Thoracic aorta (tissue), 2 donors: ENCODE data around the gene NKX6-2. TPM values are rescaled to one million over a fixed set of nuclear protein-coding genes. Genes with fewer than 3 reads are reported as not detected.

Experiments
- ATAC-seq: fragments of 150-250 bp; one replicate; pipeline ENCODE4 v1.8.0; 2017; ENCODE audit warnings: low read depth; ENCODE audit not compliant: insufficient number of reproducible peaks, low FRiP score
- DNase-seq: peaks from one replicate; pipeline ENCODE4 v3.0.0-alpha.2; 2020; ENCODE audit warnings: low spot score
- H3K27ac ChIP-seq, 2 donors: fragments of 200-600 bp; sonication (generic); 1 replicate in 1 of 2; 2 replicates in 1 of 2; pipeline ENCODE4 v1.5.1; 2016; ENCODE audit warnings: mild to moderate bottlenecking in 2 of 2, moderate library complexity in 2 of 2
- H3K27me3 ChIP-seq: fragments of 200-600 bp; sonication (generic); replicated peaks from 2 replicates; pipeline ENCODE4 v1.6.0; 2016; ENCODE audit warnings: mild to moderate bottlenecking; ENCODE audit not compliant: insufficient read depth
- H3K36me3 ChIP-seq: fragments of 200-600 bp; sonication (generic); one replicate; pipeline ENCODE4 v1.5.1; 2016
- H3K4me1 ChIP-seq, 2 donors: fragments of 200-600 bp; sonication (generic); 1 replicate in 1 of 2; 2 replicates in 1 of 2; pipeline versions ENCODE4 v1.5.1 to v1.6.0; 2016; ENCODE audit warnings: low read depth in 2 of 2, mild to moderate bottlenecking in 1 of 2; ENCODE audit not compliant: control insufficient read depth in 1 of 2
- H3K4me3 ChIP-seq: fragments of 200-600 bp; sonication (generic); 2 replicates; pipeline ENCODE4 v1.5.1; 2016; ENCODE audit warnings: mild to moderate bottlenecking
- H3K9me3 ChIP-seq: fragments of 200-600 bp; sonication (generic); 2 replicates; pipeline ENCODE4 v1.5.1; 2016
- CTCF ChIP-seq: fragments of 200-600 bp; sonication (generic); IDR thresholded peaks from one replicate; pipeline ENCODE4 v1.5.1; 2019; ENCODE audit warnings: antibody characterized with exemption
- total RNA-seq, 2 donors: library from RNA; depleted of rRNA; stranded (reverse); fragments of >200 nt; gene quantifications; one replicate each; pipeline versions ENCODE4 v1.1.0 to v1.2.3, GENCODE V29; 2016

Gene NKX6-2
- total RNA-seq, 2 donors from 2014 or later: 19.8 TPM; not detected in 1

- H3K36me3 ChIP-seq: no peaks in the 10 kb centered on the region
- TF ChIP-seq CTCF: no peak
- no peaks in the 10 kb centered on the region for H3K4me1 ChIP-seq
- DNase-seq (no peak), ATAC-seq (no peak)
- H3K9me3 ChIP-seq: no peaks in the 10 kb centered on the region
- no peak overlapping the region for H3K4me3 ChIP-seq
- no peak overlapping the region for H3K27ac ChIP-seq
- H3K27me3 ChIP-seq: no peaks in the 10 kb centered on the region
These were observed 29.4 kb upstream of the NKX6-2 start for GRCh38 chr10:132815168-132815857.

- TF ChIP-seq CTCF: no peak
- ATAC-seq (no peak), DNase-seq (no peak)
- Histone ChIP-seq H3K4me3 (no peak overlapping the region), H3K27ac (no peak overlapping the region), H3K27me3 (no peaks in the 10 kb centered on the region), H3K36me3 (no peaks in the 10 kb centered on the region), H3K4me1 (no peaks in the 10 kb centered on the region), H3K9me3 (no peaks in the 10 kb centered on the region)
These were observed 28.5 kb upstream of the NKX6-2 start for GRCh38 chr10:132814469-132814856.

- no peak for TF ChIP-seq CTCF
- Histone ChIP-seq H3K9me3 (no peaks in the 10 kb centered on the region), H3K36me3 (no peaks in the 10 kb centered on the region), H3K4me1 (no peaks in the 10 kb centered on the region), H3K27ac (no peak overlapping the region), H3K27me3 (no peaks in the 10 kb centered on the region), H3K4me3 (no peak overlapping the region)
- no peak for DNase-seq
- no peak for ATAC-seq
These were observed 27.9 kb upstream of the NKX6-2 start for GRCh38 chr10:132813560-132814468.

GRCh38 chr10:132813001-132813401 lies 27.1 kb upstream of the NKX6-2 start:
- Histone ChIP-seq H3K36me3 (no peaks in the 10 kb centered on the region), H3K27ac (no peak overlapping the region), H3K27me3 (no peaks in the 10 kb centered on the region), H3K4me1 (no peaks in the 10 kb centered on the region), H3K4me3 (no peak overlapping the region), H3K9me3 (no peaks in the 10 kb centered on the region)
- ATAC-seq (no peak), DNase-seq (no peak)
- no peak for TF ChIP-seq CTCF

GRCh38 chr10:132812520-132812919 lies 26.6 kb upstream of the NKX6-2 start:
- no peak for ATAC-seq
- TF ChIP-seq CTCF: no peak

More at GRCh38 chr10:132812520-132812919, 26.6 kb upstream of the NKX6-2 start:
- Histone ChIP-seq H3K27me3 (no peaks in the 10 kb centered on the region), H3K4me3 (no peak overlapping the region), H3K9me3 (no peaks in the 10 kb centered on the region), H3K27ac (no peak overlapping the region), H3K4me1 (no peaks in the 10 kb centered on the region), H3K36me3 (no peaks in the 10 kb centered on the region)
- DNase-seq: no peak
